ENCODE measurements around the gene SLC6A1.

The SLC6A1 gene

GRCh38 chr3:10992017-10992942 lies at the start of gene SLC6A1:
TSS of gene SLC6A1 (plus strand) at chr3:10992748. CDS start at chr3:11017212, 24,464 bp downstream.
- no peak for DNase-seq

DNA sequence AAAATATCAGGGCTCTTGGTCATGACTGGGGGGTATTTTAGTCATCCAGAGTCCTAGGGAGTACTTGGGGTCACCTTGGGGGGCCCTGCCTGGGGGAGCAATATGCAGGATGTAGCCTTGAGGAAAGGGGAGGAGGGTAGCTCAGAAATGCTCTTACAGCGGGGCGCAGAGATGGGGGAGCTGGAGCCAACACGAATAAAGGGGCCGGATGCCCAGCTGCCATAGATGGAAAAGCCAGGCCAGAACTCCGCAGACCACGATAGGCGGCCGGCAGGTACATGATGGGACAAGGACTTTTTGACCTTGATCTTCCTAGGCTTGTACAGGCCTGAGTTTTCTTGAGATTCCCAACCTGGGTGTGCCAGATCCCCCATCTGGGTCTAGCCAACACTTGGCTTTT lies 47.7 kb upstream of the SLC6A1 start:
- DNase-seq: no peak

GRCh38 chr3:10945683-10946287 lies 46.8 kb upstream of the SLC6A1 start:
- DNase-seq: peak; percentile 12

- DNase-seq: no peak
These were observed 46.0 kb upstream of the SLC6A1 start for GRCh38 chr3:10946526-10946925.

- DNase-seq: no peak
These were observed 44.2 kb upstream of the SLC6A1 start for GRCh38 chr3:10948326-10948725.

GRCh38 chr3:10949197-10949596 lies 43.4 kb upstream of the SLC6A1 start:
- DNase-seq: no peak

DNA sequence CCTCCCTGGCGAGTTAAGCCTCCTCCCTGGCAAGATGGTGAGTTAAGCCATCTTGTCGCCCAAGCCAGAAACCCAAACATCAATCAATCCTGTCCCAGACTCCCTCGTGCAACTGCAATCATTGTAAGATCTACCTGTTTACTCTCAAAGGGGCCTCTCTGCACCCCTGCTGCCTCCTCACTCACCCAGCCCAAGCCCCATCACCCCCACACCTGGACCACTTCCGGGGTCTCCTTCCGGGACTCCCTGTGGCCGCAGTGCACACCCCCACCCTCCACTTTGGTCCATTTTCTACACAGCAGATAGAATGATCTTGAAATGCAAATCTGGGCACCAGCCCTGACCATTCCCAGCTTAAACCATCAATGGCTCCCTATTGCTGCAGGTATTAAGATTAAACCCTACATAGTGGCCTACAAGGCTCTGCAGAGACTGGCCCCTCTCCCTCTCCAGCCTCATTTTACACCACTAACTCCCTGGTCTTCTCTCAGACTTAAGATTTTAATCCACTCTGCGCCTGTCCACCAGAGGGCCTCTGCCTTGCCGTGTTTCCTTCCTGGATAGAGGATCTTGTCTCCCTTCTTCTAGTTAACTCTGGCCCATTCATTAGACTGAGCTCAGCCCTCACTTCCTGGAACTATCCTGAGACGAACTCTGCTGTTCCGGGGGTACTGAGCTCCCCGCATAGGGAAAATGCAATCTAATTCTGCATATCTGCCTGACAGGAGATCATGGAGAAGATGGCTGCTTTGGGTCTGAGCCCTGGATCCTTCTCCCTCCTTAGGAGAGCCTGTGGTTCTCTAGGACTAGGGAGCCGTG lies 41.9 kb upstream of the SLC6A1 start:
- DNase-seq: no peak

GRCh38 chr3:10951295-10951926 lies 41.1 kb upstream of the SLC6A1 start:
- DNase-seq: no peak

- no peak for DNase-seq
These were observed 40.0 kb upstream of the SLC6A1 start for GRCh38 chr3:10952525-10952924.

- no peak for DNase-seq
These were observed 37.8 kb upstream of the SLC6A1 start for GRCh38 chr3:10954740-10955139.

DNA sequence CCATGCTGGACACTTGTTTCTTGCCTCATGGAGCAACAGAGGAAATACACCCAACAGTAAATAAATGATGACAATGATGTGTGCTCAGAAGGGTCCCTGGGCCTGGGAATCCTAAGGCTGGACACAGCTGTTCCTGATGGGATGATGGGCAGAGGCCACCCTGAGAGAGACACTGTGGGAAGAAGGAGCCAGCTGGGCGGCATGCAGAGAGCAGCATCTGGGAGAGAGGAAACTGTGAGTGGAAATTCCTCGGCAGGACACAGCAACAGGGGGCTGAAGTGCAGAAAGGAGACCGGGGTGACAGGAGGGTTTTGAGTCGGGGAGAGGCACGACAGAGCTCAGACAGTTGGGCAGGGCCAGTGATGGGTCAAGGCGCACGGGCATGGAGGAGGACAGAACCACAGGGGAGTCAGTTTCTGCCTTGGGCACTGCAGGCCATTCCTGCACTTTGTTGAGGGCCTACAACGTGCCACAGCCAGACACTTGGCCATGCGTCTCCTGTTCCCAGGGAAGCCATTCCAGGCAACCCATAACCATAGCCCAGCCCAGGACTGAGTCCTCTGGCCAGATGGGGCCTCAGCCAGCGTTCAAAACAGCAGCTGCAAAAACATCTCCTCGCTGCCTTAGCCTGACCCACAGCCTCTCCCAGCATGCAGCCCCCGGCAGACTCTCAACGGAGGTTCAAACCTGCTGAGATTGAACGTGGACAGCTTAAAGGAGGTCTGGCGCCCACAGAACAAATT lies 36.7 kb upstream of the SLC6A1 start:
- DNase-seq: no peak

DNA sequence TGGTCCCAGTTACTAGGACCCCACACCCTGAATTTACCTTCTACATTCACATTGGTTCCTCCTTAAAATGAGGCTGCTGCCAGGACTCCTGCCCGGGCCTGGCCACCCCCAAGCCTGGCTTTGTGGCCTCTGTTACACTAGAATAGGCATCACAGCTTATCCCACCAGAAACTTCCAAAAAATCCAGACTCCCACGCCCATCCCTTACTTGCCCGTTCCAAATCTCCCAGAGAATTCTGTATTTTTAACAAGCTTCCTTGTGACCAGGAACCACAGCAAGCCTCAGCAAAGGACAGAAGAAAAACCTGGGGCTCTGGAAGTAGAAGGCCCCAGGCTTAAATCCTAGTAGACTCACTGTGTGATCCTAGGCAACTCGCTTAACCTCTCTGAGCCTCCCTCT lies 36.0 kb upstream of the SLC6A1 start:
- no peak for DNase-seq

DNA sequence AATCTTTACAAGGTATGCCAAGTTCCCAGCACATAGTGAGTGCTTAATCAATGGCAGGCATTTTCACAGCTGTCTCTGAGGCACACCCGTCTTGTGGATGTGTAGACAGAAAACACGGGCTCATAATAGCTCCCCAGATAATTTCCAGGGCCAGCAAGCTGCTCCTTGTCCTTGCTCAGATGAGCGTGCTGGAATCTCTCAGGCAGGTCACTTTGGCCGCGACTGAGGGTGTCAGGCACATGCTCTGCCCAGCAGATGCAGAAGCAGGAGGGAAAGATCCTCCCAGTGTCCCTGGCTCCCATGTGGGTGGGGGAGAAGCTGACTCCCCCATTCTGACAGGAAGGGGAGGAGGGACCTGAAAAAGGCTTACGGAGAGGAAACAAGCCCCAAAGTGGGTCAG lies 35.6 kb upstream of the SLC6A1 start:
- DNase-seq: no peak

DNA sequence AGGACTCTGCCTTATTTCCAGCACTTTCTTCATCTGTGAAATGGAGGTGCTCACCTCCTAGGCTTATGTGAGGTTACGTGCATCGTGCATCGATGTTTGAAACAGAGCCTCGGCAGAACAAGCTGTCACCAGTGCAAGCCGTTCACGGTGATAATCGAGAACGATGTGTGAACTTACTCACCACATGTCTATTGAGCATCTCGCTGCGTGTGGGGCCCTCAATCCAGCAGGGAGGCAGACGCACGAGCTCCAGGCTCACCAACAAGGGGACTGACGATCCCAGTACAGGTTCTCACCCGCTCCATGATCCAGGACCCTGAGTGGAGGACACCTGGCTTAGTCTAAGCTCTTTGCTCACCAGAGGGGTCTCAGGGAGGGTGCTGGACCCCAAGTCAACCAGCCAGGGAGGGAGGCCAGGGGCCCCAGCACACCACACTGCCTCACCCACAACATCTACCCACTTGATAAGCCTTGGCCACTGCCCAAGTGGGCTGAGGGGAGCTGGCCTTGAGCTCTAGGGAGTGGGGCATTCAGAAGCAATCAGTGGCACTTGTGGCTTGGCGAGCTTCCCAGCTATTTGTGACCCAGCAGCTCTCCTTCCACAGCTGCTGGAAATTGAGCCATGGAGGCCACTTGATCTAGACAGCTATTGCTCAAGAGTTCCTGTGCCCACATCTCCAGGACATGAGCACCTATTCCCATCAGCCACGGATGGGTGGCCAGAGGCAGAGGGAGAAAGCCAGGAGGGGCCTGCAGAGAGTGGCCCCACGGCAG lies 34.4 kb upstream of the SLC6A1 start:
- peak; percentile 95 for DNase-seq

DNA sequence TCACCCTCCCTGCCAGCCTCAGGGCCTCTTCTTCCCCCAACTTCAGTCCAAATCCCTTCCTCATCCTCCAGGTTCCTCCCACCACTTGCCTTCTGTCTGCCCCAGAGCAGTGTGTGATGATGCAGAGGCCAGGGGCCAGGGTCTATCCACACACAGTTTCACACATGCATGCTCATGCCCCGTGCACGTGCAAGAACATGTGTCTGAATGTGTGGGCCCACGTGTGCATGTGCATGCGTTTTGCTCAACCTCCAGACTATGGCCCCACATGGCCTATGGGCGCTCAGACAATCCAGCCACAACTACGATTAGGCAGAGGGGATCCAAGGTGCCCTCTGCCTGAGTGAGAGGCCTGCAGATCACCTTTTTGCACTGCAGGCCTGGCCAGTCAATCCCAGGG lies 32.3 kb upstream of the SLC6A1 start:
- DNase-seq: no peak

GRCh38 chr3:10961921-10962320 lies 30.6 kb upstream of the SLC6A1 start:
- DNase-seq: no peak

DNA sequence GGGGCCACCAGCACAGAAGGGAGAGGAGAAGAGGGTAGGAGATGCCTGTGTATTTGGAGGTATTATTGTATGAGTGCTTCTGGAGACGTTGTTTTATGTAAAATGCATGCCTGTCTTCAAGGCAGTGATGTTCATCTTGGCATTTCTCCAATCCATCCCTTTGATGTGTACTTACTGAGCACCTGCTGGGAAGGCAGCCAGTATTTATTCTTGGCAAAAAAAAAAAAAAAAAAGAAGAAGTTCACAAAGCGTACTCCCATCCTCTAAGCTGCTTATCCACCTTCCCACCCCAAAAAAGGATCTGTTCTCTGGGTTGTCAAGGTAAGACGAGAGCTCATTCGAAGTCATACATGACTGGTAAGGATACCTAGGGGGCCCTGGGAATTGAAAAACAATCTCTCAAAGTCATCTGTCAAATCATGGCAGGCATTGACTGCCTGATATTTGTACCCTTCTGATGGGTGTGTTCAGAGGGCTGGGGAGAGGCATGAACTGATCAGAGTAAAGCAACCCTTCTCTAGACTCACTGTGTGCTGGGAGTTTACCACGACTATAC lies 30.0 kb upstream of the SLC6A1 start:
- peak; percentile 62 for DNase-seq

DNA sequence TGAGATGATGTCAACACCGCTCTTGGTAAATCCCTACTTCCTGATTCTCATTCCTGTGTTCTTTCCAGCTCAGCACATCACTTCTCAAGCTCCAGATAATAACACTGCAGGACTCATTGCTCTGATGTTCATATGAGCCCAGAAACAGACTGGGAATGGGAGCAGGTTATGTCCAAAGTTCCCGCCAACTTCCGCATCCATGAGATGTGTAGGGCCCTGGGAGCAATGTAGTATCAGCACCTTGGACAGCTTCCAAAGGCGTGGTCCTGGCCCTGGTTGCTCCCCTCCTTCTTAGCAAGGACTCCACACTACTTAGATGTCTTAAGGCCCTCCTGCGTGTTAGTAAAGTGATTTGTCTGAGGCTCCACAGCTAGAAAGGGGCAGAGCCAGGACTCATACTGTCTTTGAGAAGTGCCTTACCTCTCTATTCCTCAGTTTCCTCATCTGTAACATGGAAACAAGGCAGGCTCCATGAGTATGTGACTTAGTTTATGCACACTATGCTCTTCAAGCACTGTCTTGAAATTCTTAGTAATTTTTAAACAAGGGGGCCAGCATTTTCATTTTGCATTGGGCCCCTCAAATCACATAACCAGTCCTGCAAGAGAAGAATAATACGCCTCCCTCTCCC lies 27.9 kb upstream of the SLC6A1 start:
- DNase-seq: no peak

DNA sequence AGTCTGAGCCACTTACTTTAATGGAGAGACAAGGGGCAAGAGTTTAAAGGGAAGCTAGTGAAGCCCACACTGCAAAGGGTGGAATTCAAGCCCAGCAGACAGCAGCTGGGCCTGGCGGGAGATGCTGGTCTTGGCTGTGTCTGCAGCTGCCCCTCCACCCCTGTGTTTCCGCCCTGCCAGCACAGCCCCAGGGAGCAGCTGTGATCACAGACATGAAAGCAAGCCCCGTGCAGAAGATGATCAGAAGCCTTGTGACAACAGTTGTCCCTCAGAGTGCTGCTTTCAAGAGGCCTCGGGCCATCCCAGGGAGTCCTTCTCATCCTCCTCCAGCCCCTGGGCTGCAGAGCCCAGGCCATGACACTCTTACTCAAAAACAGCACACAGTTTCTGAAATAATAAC lies 24.1 kb upstream of the SLC6A1 start:
- DNase-seq: peak; percentile 50

GRCh38 chr3:10970306-10970960 lies 22.1 kb upstream of the SLC6A1 start:
- DNase-seq: no peak
